HEK293 (cell line): Measurements from ENCODE around the gene TLR9.

Experiments
- BCL11B ChIP-seq: fragments of 450-650 bp; formaldehyde crosslinking; IDR thresholded peaks from 2 replicates; pipeline ENCODE4 v1.5.1; 2016; ENCODE audit warnings: low read depth, missing biosample characterization, missing genetic modification characterization
- CTCF ChIP-seq: fragments of 450-650 bp; formaldehyde crosslinking; IDR thresholded peaks from 2 replicates; pipeline ENCODE4 v1.5.1; 2016; ENCODE audit warnings: missing biosample characterization, missing genetic modification characterization
- EGR2 ChIP-seq: fragments of 450-650 bp; formaldehyde crosslinking; IDR thresholded peaks from 2 replicates; pipeline ENCODE4 v1.5.1; 2016; ENCODE audit warnings: low read depth, missing biosample characterization, missing genetic modification characterization
- ELK4 ChIP-seq: IDR thresholded peaks from 2 replicates; pipeline ENCODE4 v1.6.1; 2011; ENCODE audit warnings: mild to moderate bottlenecking, low read depth, low read length, borderline replicate concordance
- GLIS2 ChIP-seq: fragments of 450-650 bp; formaldehyde crosslinking; IDR thresholded peaks from 2 replicates; pipeline ENCODE4 v1.5.1; 2016; ENCODE audit warnings: missing biosample characterization, missing genetic modification characterization
- HOXC10 ChIP-seq: sonication (generic); formaldehyde crosslinking; IDR thresholded peaks from 2 replicates; pipeline ENCODE4 v1.8.1; 2023; ENCODE audit warnings: mild to moderate bottlenecking, missing genetic modification reagents
- HOXD13 ChIP-seq: sonication (generic); formaldehyde crosslinking; IDR thresholded peaks from 2 replicates; pipeline ENCODE4 v1.8.0; 2022; ENCODE audit warnings: missing genetic modification reagents, borderline replicate concordance
- KLF8 ChIP-seq: fragments of 450-650 bp; formaldehyde crosslinking; IDR thresholded peaks from 2 replicates; pipeline ENCODE4 v1.5.1; 2016; ENCODE audit warnings: missing biosample characterization, missing genetic modification characterization
- PRDM4 ChIP-seq: fragments of 450-650 bp; formaldehyde crosslinking; IDR thresholded peaks from 2 replicates; pipeline ENCODE4 v1.5.1; 2017; ENCODE audit warnings: missing biosample characterization, missing genetic modification characterization
- TRIM28 ChIP-seq: IDR thresholded peaks from 2 replicates; pipeline ENCODE4 v1.6.1; 2011; ENCODE audit warnings: low read length, control low read depth, borderline replicate concordance
- YY1 ChIP-seq: fragments of 450-650 bp; formaldehyde crosslinking; IDR thresholded peaks from 2 replicates; pipeline ENCODE4 v1.5.1; 2018; ENCODE audit warnings: missing biosample characterization, missing genetic modification characterization
- ZBTB11 ChIP-seq: fragments of 450-650 bp; formaldehyde crosslinking; conservative IDR thresholded peaks from 2 replicates; pipeline ENCODE4 v1.5.1; 2016; ENCODE audit warnings: low read depth, missing biosample characterization, missing genetic modification characterization
- ZBTB48 ChIP-seq: fragments of 450-650 bp; formaldehyde crosslinking; IDR thresholded peaks from 2 replicates; pipeline ENCODE4 v1.5.1; 2016; ENCODE audit warnings: missing biosample characterization, missing genetic modification characterization
- ZFHX2 ChIP-seq: fragments of 450-650 bp; formaldehyde crosslinking; conservative IDR thresholded peaks from 2 replicates; pipeline ENCODE4 v1.5.1; 2016; ENCODE audit warnings: missing biosample characterization, missing genetic modification characterization
- ZNF169 ChIP-seq: fragments of 450-650 bp; formaldehyde crosslinking; IDR thresholded peaks from 2 replicates; pipeline ENCODE4 v1.5.1; 2016; ENCODE audit warnings: missing biosample characterization, missing genetic modification characterization
- ZNF211 ChIP-seq: fragments of 450-650 bp; formaldehyde crosslinking; IDR thresholded peaks from 2 replicates; pipeline ENCODE4 v1.5.1; 2016; ENCODE audit warnings: low read depth, missing biosample characterization, missing genetic modification characterization
- ZNF239 ChIP-seq: fragments of 450-650 bp; formaldehyde crosslinking; IDR thresholded peaks from 2 replicates; pipeline ENCODE4 v1.5.1; 2016; ENCODE audit warnings: missing biosample characterization, missing genetic modification characterization
- ZNF274 ChIP-seq, 2 experiments: fragments of 200-500 bp in 1 of 2; fragments of 450-650 bp in 1 of 2; sonication (Bioruptor generic) in 1 of 2; formaldehyde crosslinking in 1 of 2; IDR thresholded peaks; 2 replicates each; pipeline versions ENCODE4 v1.5.1 to v1.6.1; 2014 to 2016; ENCODE audit warnings: borderline replicate concordance in 1 of 2, inconsistent platforms in 1 of 2, low read length in 1 of 2, missing biosample characterization in 1 of 2, missing genetic modification characterization in 1 of 2
- ZNF324 ChIP-seq: fragments of 450-650 bp; formaldehyde crosslinking; IDR thresholded peaks from 2 replicates; pipeline ENCODE4 v1.5.1; 2016; ENCODE audit warnings: missing biosample characterization, missing genetic modification characterization
- ZNF394 ChIP-seq: fragments of 450-650 bp; formaldehyde crosslinking; IDR thresholded peaks from 2 replicates; pipeline ENCODE4 v1.5.1; 2016; ENCODE audit warnings: missing biosample characterization, missing genetic modification characterization, mild to moderate bottlenecking, moderate library complexity, borderline replicate concordance
- ZNF404 ChIP-seq: fragments of 450-650 bp; formaldehyde crosslinking; IDR thresholded peaks from 2 replicates; pipeline ENCODE4 v1.5.1; 2017; ENCODE audit warnings: missing biosample characterization, missing genetic modification characterization
- ZNF560 ChIP-seq: fragments of 450-650 bp; formaldehyde crosslinking; IDR thresholded peaks from 2 replicates; pipeline ENCODE4 v1.5.1; 2017; ENCODE audit warnings: missing biosample characterization, missing genetic modification characterization, borderline replicate concordance
- ZNF571 ChIP-seq: fragments of 450-650 bp; formaldehyde crosslinking; IDR thresholded peaks from 2 replicates; pipeline ENCODE4 v1.5.0; 2017; ENCODE audit warnings: missing biosample characterization, missing genetic modification characterization
- ZNF600 ChIP-seq: fragments of 450-650 bp; formaldehyde crosslinking; IDR thresholded peaks from 2 replicates; pipeline ENCODE4 v1.5.1; 2016; ENCODE audit warnings: missing biosample characterization, missing genetic modification characterization
- ZNF626 ChIP-seq: fragments of 450-650 bp; sonication (Bioruptor Pico); formaldehyde crosslinking; IDR thresholded peaks from 2 replicates; pipeline ENCODE4 v1.5.1; 2018; ENCODE audit warnings: missing biosample characterization, missing genetic modification characterization, inconsistent platforms
- ZNF76 ChIP-seq: fragments of 450-650 bp; formaldehyde crosslinking; IDR thresholded peaks from 2 replicates; pipeline ENCODE4; 2016; ENCODE audit warnings: low read depth, missing biosample characterization, missing genetic modification characterization, borderline replicate concordance
- TF ChIP-seq, protein P1 (sequence below): fragments of 450-650 bp; formaldehyde crosslinking; IDR thresholded peaks from 2 replicates; pipeline ENCODE4 v1.5.1; 2017; ENCODE audit warnings: missing biosample characterization, missing genetic modification characterization
- TF ChIP-seq, protein P2 (sequence below): fragments of 450-650 bp; formaldehyde crosslinking; IDR thresholded peaks from 2 replicates; pipeline ENCODE4 v1.5.1; 2017; ENCODE audit warnings: missing biosample characterization, missing genetic modification characterization

TLR9 gene

DNA sequence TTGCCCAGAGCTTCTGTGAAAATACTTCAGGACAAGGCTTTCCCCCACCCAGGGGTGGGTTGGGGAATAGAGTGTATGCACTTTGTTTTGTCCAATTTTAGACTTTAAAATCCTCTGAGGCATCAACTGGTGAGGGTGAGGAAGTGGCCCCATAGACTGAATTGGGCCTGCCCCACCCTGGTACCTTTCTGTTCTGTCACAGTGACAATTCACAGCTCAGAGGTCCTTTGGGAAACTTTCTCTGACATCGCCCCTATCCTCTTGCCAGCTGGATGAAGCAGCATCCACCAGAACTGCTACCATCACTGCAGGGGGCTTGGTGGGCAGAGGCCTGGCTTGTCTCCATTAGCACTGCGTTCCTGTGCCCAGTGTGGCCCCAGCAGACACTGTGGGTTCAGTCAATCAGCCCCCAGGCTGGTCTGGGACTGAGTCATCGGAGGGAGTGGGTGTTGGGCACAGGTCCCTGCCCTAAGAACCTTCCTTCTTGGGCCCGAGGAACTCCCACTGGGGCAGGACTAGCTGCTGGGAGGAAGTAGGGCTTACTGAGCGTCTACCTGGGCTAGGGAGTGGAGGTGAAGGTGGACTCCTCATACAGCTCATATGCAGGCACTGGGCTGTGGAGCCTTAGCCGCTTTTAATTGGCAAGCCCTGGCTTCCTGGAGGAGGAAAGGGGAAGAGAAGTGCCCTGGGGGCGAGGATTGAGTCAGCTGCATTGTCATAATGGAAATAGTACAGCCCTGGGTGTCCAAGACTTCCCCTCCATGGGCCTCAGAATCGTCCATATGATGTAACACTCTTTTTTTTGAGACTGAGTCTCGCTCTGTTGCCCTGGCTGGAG is 18.6 kb upstream of the TLR9 start (continued):
- TF ChIP-seq ZBTB11 (tag by site-specific recombination) = no peak
- TF ChIP-seq CTCF (tag by site-specific recombination) = no peak
- TF ChIP-seq ZNF274 (IDR thresholded peaks at IDR 0.05; ENCODE audit: low read length) = no peak
- no peak for TF ChIP-seq ZNF274 (tag by site-specific recombination; IDR thresholded peaks at IDR 0.05; ENCODE audit: borderline replicate concordance)
- TF ChIP-seq, protein P1, sequence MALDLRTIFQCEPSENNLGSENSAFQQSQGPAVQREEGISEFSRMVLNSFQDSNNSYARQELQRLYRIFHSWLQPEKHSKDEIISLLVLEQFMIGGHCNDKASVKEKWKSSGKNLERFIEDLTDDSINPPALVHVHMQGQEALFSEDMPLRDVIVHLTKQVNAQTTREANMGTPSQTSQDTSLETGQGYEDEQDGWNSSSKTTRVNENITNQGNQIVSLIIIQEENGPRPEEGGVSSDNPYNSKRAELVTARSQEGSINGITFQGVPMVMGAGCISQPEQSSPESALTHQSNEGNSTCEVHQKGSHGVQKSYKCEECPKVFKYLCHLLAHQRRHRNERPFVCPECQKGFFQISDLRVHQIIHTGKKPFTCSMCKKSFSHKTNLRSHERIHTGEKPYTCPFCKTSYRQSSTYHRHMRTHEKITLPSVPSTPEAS (tag by site-specific recombination) = no peak
- TF ChIP-seq ZBTB48 = peak; percentile 52
- TF ChIP-seq GLIS2 = peak; percentile 40; the same call in 1 of the 2 replicates
- TF ChIP-seq ZNF560 (tag by site-specific recombination) = no peak
- TF ChIP-seq ZNF211 = no peak
- TF ChIP-seq ZNF626 (tag by site-specific recombination) = no peak
- no peak for TF ChIP-seq ZNF239 (tag by site-specific recombination)
- no peak for TF ChIP-seq ZNF169 (tag by site-specific recombination)
- TF ChIP-seq KLF8 (tag by site-specific recombination) = no peak
- TF ChIP-seq ZNF324 (tag by site-specific recombination) = no peak
- TF ChIP-seq ZNF600 = no peak
- TF ChIP-seq ZFHX2 (tag by site-specific recombination) = peak; percentile 92
- TF ChIP-seq, protein P2, sequence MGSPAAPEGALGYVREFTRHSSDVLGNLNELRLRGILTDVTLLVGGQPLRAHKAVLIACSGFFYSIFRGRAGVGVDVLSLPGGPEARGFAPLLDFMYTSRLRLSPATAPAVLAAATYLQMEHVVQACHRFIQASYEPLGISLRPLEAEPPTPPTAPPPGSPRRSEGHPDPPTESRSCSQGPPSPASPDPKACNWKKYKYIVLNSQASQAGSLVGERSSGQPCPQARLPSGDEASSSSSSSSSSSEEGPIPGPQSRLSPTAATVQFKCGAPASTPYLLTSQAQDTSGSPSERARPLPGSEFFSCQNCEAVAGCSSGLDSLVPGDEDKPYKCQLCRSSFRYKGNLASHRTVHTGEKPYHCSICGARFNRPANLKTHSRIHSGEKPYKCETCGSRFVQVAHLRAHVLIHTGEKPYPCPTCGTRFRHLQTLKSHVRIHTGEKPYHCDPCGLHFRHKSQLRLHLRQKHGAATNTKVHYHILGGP (tag by site-specific recombination) = no peak
- no peak for TF ChIP-seq ZNF571
- TF ChIP-seq EGR2 (tag by site-specific recombination) = peak; percentile 73
- TF ChIP-seq ZNF76 (tag by site-specific recombination) = no peak
- no peak for TF ChIP-seq TRIM28
- no peak for TF ChIP-seq HOXC10 (CRISPR knock-in tag)
- no peak for TF ChIP-seq HOXD13
- TF ChIP-seq ZNF404 (tag by site-specific recombination) = no peak
- TF ChIP-seq ELK4 = no peak
- no peak for TF ChIP-seq PRDM4 (tag by site-specific recombination)
- TF ChIP-seq ZNF394 (tag by site-specific recombination) = no peak
- TF ChIP-seq YY1 (tag by site-specific recombination) = no peak
- TF ChIP-seq BCL11B = no peak
